IPS DF 6.9 (cell line): Measurements from ENCODE around the gene APOA5.

ENCODE experiments used
- DNase-seq: peaks from one replicate; pipeline ENCODE4 v3.0.0-alpha.2; 2013; ENCODE audit warnings: low read depth, low spot score
- H3K27ac ChIP-seq: one replicate; pipeline ENCODE4 v1.5.1; 2013; ENCODE audit warnings: low read length, control low read depth
- H3K27me3 ChIP-seq: 2 replicates; pipeline ENCODE4 v1.6.1; 2013; ENCODE audit warnings: mild to moderate bottlenecking, low read length; ENCODE audit not compliant: control insufficient read depth, insufficient read depth
- H3K36me3 ChIP-seq: 2 replicates; pipeline ENCODE4 v1.6.1; 2013; ENCODE audit warnings: low read length; ENCODE audit not compliant: control insufficient read depth, insufficient read depth
- H3K4me1 ChIP-seq: 2 replicates; pipeline ENCODE4 v1.6.1; 2013; ENCODE audit warnings: low read length; ENCODE audit not compliant: control insufficient read depth, insufficient read depth
- H3K4me3 ChIP-seq: 2 replicates; pipeline ENCODE4 v1.5.1; 2013; ENCODE audit warnings: mild to moderate bottlenecking, low read length
- H3K9me3 ChIP-seq: 2 replicates; pipeline ENCODE4 v1.6.1; 2013; ENCODE audit warnings: low read length, inconsistent platforms; ENCODE audit not compliant: control insufficient read depth, insufficient read depth
- WGBS: extraction: QIAGEN DNeasy Blood & Tissue Kit; methylation state at CpG from one replicate; pipeline ENCODE4 v1.1.7; 2013; ENCODE audit warnings: mixed read lengths, missing lambda C conversion rate; ENCODE audit not compliant: insufficient read length, insufficient coverage; 5-methylcytosine and 5-hydroxymethylcytosine counted together

APOA5 gene

DNA sequence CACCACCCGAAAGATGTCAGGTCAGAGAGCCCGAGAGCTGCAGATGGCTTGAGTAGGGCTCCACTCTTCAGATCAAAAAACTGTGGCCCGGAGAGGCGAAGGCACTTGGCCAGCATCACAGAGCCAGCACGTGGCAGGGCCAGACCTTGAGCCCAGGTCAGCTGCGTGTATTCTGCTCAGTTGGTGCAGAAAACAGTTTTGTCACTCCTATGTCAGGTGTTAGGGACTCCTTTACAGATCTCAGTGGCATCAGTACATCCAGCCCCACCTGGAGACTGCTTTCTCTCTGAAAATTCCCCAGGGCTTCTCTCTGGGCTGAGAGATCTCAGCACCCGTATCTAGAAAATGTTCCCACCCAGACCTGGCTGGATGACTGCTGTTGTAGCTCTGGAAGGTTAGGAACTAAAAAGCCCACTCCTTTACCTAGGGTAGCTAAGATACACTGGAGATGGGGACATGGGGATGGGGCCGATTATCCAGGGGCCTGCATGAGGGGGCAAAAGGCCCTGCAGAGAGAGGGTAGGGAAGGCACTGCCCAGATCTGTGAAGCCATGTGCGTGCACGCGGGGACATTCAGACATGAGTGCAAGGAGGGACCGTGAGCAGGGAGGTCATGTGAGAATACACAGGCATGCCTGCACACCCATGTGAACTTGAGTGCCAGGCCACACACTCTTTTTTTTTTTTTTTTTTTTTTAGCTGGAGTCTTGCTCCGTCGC is 42.3 kb upstream of the APOA5 start:
- Histone ChIP-seq H3K27me3 (no peaks in the 10 kb centered on the region), H3K4me1 (peaks cover 4% of the 10 kb centered on the region), H3K9me3 (no peaks in the 10 kb centered on the region), H3K4me3 (no peak overlapping the region), H3K36me3 (no peaks in the 10 kb centered on the region), H3K27ac (no peak overlapping the region)
- no CpG with 5 or more reads among the region's 14 CpGs for WGBS
- no peak for DNase-seq

DNA sequence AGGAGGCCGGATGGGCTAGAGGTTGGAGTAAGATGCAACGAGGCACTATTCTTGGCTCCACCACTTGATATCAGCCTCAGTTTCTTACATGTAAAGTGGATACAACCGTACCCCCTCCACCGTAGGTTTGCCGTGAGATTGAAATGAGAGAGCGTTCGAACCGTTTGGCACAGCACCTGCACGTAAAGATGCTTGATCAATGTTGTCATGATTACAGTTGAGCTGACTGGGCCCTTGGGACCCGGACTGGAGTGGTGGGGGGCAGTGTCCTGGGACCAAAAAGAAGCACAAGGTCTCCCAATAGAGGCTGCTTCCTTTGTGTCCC is 41.8 kb upstream of the APOA5 start:
- no peaks in the 10 kb centered on the region for H3K36me3 ChIP-seq
- no CpG with 5 or more reads among the region's 10 CpGs for WGBS

GRCh38 chr11:116832350-116833290 is 40.9 kb upstream of the APOA5 start:
- no peak for DNase-seq
- no peaks in the 10 kb centered on the region for H3K36me3 ChIP-seq
- no peak overlapping the region for H3K27ac ChIP-seq
- H3K4me3 ChIP-seq: no peak overlapping the region
- peaks cover 4% of the 10 kb centered on the region for H3K4me1 ChIP-seq
- H3K9me3 ChIP-seq: no peaks in the 10 kb centered on the region
- WGBS: no CpG with 5 or more reads among the region's 13 CpGs
- no peaks in the 10 kb centered on the region for H3K27me3 ChIP-seq

More for the DNA sequence above, 41.8 kb upstream of the APOA5 start:
- Histone ChIP-seq H3K27ac (no peak overlapping the region), H3K9me3 (no peaks in the 10 kb centered on the region), H3K27me3 (no peaks in the 10 kb centered on the region), H3K4me3 (no peak overlapping the region), H3K4me1 (peaks cover 4% of the 10 kb centered on the region)
- no peak for DNase-seq

- no CpG with 5 or more reads among the region's 7 CpGs for WGBS
- H3K36me3 ChIP-seq: no peaks in the 10 kb centered on the region
- H3K9me3 ChIP-seq: no peaks in the 10 kb centered on the region
- no peak overlapping the region for H3K4me3 ChIP-seq
- H3K4me1 ChIP-seq: peaks cover 4% of the 10 kb centered on the region
- H3K27ac ChIP-seq: no peak overlapping the region
- H3K27me3 ChIP-seq: no peaks in the 10 kb centered on the region
- no peak for DNase-seq
Measured at GRCh38 chr11:116831790-116832349, 40.2 kb upstream of the APOA5 start.

GRCh38 chr11:116830184-116830912 is 38.7 kb upstream of the APOA5 start:
- Histone ChIP-seq H3K4me1 (peaks cover under 1% of the 10 kb centered on the region; the same call in 1 of the 2 replicates), H3K9me3 (no peaks in the 10 kb centered on the region), H3K4me3 (no peak overlapping the region), H3K27me3 (no peaks in the 10 kb centered on the region), H3K27ac (no peak overlapping the region), H3K36me3 (no peaks in the 10 kb centered on the region)
- WGBS: no CpG with 5 or more reads among the region's 17 CpGs
- no peak for DNase-seq

GRCh38 chr11:116829525-116830183 is 38.0 kb upstream of the APOA5 start, which contains the start of gene APOC3:
TSS of gene APOC3 (plus strand) at chr11:116829907. CDS start at chr11:116830583, 676 bp downstream.
- Histone ChIP-seq H3K27me3 (no peaks in the 10 kb centered on the region), H3K27ac (no peak within 1 kb of the TSS), H3K4me1 (no peaks in the 10 kb centered on the region; the same call in 1 of the 2 replicates), H3K36me3 (no peaks in the 10 kb centered on the region), H3K4me3 (no peak within 1 kb of the TSS), H3K9me3 (no peaks in the 10 kb centered on the region)
- no peak for DNase-seq
- no CpG with 5 or more reads among the region's 9 CpGs for WGBS

DNA sequence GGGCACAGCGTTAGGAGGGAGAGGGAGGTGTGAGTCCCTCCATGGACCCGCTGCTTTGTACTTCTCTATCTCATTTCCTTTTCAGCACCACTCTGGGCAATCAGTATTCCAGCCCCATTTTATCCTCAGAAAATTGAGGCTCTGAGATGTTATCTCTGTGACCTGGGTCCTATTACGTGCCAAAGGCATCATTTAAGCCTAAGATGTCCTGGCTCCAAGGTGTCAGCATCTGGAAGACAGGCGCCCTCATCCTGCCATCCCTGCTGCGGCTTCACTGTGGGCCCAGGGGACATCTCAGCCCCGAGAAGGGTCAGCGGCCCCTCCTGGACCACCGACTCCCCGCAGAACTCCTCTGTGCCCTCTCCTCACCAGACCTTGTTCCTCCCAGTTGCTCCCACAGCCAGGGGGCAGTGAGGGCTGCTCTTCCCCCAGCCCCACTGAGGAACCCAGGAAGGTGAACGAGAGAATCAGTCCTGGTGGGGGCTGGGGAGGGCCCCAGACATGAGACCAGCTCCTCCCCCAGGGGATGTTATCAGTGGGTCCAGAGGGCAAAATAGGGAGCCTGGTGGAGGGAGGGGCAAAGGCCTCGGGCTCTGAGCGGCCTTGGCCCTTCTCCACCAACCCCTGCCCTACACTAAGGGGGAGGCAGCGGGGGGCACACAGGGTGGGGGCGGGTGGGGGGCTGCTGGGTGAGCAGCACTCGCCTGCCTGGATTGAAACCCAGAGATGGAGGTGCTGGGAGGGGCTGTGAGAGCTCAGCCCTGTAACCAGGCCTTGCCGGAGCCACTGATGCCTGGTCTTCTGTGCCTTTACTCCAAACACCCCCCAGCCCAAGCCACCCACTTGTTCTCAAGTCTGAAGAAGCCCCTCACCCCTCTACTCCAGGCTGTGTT is 37.2 kb upstream of the APOA5 start:
- Histone ChIP-seq H3K27ac (no peak overlapping the region), H3K27me3 (no peaks in the 10 kb centered on the region), H3K9me3 (no peaks in the 10 kb centered on the region), H3K36me3 (no peaks in the 10 kb centered on the region), H3K4me1 (no peaks in the 10 kb centered on the region; the same call in 1 of the 2 replicates), H3K4me3 (no peak overlapping the region)
- WGBS: no CpG with 5 or more reads among the region's 16 CpGs
- no peak for DNase-seq

- no peaks in the 10 kb centered on the region for H3K27me3 ChIP-seq
- H3K36me3 ChIP-seq: no peaks in the 10 kb centered on the region
- DNase-seq: no peak
- no peak overlapping the region for H3K4me3 ChIP-seq
- no peaks in the 10 kb centered on the region; the same call in 1 of the 2 replicates for H3K4me1 ChIP-seq
- no peaks in the 10 kb centered on the region for H3K9me3 ChIP-seq
- no CpG with 5 or more reads among the region's 6 CpGs for WGBS
- H3K27ac ChIP-seq: no peak overlapping the region
Measured at GRCh38 chr11:116827461-116827860, 35.8 kb upstream of the APOA5 start.

DNA sequence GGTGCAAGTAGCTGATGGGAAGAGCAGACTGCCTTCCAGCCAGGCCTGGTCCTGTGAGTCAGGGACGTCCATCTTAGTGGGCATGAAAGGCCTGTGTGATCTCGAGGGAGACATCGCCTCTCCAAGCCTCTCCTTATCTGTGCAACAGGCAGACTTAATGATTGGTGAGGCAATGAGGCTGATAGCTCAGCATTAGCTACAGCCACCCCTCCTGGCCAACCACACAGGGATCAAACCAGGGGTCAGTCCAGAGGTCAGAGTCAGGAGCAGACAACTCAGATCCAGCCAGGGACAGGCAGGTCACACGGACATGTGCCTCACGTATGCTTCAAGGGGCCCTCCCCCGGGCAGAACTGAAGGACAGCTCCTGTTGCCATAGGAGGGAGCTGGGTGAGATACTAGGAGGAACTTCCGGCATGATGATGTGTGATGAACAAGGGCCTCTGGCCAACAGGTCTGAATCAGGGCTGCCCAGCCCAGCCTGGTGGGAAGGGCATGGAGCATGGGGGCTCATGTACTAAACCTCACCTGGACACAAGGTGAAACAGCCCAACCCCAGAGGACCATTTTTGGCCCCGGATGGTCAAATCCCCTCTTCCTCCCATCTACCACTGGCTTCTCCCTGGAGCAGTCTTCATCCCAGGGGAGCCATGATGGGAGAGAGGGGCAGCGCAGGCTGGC is 35.2 kb upstream of the APOA5 start:
- no peaks in the 10 kb centered on the region; the same call in 1 of the 2 replicates for H3K4me1 ChIP-seq
- no peaks in the 10 kb centered on the region for H3K9me3 ChIP-seq
- no peak for DNase-seq
- no peaks in the 10 kb centered on the region for H3K27me3 ChIP-seq
- WGBS: no CpG with 5 or more reads among the region's 9 CpGs
- H3K27ac ChIP-seq: no peak overlapping the region
- H3K4me3 ChIP-seq: no peak overlapping the region
- H3K36me3 ChIP-seq: no peaks in the 10 kb centered on the region
